Measurements from ENCODE around the gene GRIN3B.
"Not testable (repeated sequence)": the region's sequence is repeated elsewhere in the genome, so short reads cannot be mapped to it uniquely, and the experiment has no call there.

The GRIN3B gene

DNA sequence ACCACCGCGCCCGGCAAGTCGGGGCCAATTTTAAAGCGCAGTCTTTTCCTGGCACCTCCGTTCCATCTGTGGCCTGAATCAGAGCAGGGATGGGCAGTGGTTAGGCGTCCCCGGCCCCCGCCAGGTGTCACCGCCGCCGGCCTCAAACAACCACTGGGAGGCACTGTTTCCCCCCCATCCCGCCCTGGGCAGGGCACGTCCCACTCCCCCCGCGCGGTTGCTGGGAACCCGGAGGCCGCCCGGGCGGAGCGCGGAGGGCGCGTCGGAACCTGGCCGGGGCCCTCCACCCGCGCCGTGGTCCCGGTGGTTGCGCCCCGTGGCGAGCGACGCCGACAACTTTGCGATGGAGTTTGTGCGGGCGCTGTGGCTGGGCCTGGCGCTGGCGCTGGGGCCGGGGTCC lies at the start of gene GRIN3B:
GRIN3B (plus strand) TSS at position 325 of the 400 bp plus-strand sequence; CDS start at position 344, 19 bp downstream.
- DNase-seq, result no peak

- no peak for DNase-seq
Observed at GRCh38 chr19:952049-952679, 48.1 kb upstream of the GRIN3B start.

- no peak for DNase-seq
Observed at GRCh38 chr19:952680-953444, 47.4 kb upstream of the GRIN3B start.

- peak; percentile 24 for DNase-seq
Observed at GRCh38 chr19:953445-954271, 46.6 kb upstream of the GRIN3B start.

- DNase-seq, result peak; percentile 18
Observed at GRCh38 chr19:954272-954671, 45.9 kb upstream of the GRIN3B start.

DNA sequence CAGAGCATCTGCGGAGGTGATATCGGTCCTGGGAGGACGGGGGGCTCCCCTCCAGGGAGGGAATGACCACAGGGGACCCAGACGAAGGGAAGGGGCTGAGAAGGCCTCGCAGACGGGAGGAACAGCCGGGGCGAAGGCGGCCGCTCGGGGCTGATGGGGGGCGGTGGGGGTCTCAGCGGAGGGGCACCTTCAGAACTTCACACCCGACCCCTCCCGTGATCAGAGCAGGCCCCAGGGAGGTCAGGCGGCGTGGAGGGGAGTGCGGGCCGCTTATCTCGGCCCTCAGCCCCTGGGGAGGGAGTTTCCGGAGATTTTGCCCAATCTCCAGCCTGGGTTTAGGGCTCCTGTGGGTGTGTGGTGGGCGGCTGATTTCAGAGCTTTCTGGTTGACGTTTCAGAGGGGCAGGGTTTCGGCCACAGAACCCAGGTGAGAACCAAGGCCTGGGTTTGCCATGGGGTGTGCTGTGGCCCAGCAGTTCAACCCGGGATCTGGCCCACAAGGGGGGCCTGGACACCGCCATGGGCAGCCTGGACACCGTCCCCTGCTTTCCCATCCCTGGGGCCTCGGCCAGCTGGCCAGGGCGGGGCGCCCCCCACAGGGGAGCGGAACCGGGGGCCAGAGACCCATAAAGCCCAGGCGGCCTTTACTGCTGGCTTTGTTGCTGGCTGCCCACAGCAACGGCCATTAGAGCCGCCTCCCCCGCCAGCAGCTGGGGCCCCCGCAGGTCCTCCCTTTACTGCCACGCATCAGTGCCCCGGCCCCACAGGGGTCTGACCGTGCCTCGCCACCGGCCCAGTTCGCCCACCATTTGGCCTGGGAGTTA lies 45.3 kb upstream of the GRIN3B start:
- DNase-seq, result peak; percentile 17

GRCh38 chr19:955803-956765 lies 44.1 kb upstream of the GRIN3B start:
- no peak for DNase-seq

GRCh38 chr19:956766-957440 lies 43.3 kb upstream of the GRIN3B start:
- DNase-seq, result peak; percentile 27

- DNase-seq, result not testable (repeated sequence)
Observed at GRCh38 chr19:957578-957977, 42.6 kb upstream of the GRIN3B start.

- peak; percentile 13 for DNase-seq
Observed at GRCh38 chr19:958967-959855, 41.0 kb upstream of the GRIN3B start.

GRCh38 chr19:960020-960419 lies 40.2 kb upstream of the GRIN3B start:
- DNase-seq, result peak; percentile 18

GRCh38 chr19:960601-960938 lies 39.6 kb upstream of the GRIN3B start:
- peak; percentile 17 for DNase-seq

GRCh38 chr19:961866-962620 lies 38.2 kb upstream of the GRIN3B start:
- DNase-seq, result peak; percentile 37

GRCh38 chr19:962683-963400 lies 37.4 kb upstream of the GRIN3B start:
- no peak for DNase-seq

DNA sequence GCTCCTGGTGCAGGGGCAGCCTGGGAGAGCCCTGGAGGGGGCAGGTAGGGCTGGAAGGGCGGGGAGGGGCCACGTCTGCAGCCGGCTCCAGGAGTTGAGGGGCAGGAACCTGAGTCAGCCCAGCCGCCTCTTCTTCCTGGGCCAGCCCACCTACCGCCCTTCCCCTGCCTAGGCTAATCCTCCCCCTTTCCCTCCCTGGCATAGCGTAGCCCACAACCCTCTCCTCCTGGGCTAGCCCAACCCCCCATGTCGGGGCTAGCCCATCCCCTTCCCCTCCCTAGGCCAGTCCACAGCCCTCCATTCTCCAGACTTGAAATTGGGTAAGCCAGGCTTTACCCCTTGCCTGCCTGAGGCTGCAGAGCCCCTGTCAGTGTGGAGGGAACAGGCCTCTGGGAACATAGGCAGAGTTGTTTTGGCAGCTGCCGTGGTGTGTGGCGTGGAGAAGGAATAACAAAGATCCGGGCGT lies 36.7 kb upstream of the GRIN3B start:
- peak; percentile 43 for DNase-seq

DNA sequence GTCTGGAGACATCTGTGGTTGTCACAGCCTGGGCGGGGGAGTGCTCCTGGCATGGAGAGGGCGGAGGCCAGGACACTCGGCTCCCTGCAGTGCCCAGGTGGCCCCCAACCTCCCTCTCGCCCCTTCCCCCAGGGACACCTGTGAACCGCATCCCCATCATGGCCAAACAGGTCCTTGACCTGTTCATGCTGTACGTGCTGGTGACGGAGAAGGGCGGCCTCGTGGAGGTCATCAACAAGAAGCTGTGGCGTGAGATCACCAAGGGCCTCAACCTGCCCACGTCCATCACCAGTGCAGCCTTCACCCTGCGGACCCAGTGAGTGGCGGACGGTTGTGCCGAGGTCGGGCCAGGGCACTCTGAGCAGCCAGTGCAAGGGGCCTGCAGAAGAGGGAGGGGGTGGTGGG lies 36.1 kb upstream of the GRIN3B start:
- no peak for DNase-seq

GRCh38 chr19:964761-965694 lies 35.2 kb upstream of the GRIN3B start:
- DNase-seq, result no peak
